T-helper 1 cell treated with Interleukin-12 subunit alpha and Interleukin-12 subunit beta and Interleukin-4 antibody, amounts not matched to agents 30 μg/mL and 1 μg/mL, for 36 hours (primary cell): ENCODE data around the gene RNF187.

Experiments
- H3K27ac Mint-ChIP-seq: one replicate; pipeline ENCODE4 v1.8.0; 2021; ENCODE audit warnings: mild to moderate bottlenecking, mixed read lengths
- H3K27me3 Mint-ChIP-seq: one replicate; pipeline ENCODE4 v1.8.0; 2021; ENCODE audit warnings: low read depth, mixed read lengths
- H3K36me3 Mint-ChIP-seq: one replicate; pipeline ENCODE4 v1.8.0; 2021; ENCODE audit warnings: low read depth, mixed read lengths
- H3K4me1 Mint-ChIP-seq: one replicate; pipeline ENCODE4 v1.8.0; 2021; ENCODE audit warnings: low read depth, mixed read lengths
- H3K4me3 Mint-ChIP-seq: one replicate; pipeline ENCODE4 v1.8.0; 2021; ENCODE audit warnings: mild to moderate bottlenecking, moderate library complexity, mixed read lengths
- H3K9me3 Mint-ChIP-seq: one replicate; pipeline ENCODE4 v1.8.0; 2021; ENCODE audit warnings: mixed read lengths

Gene RNF187

DNA sequence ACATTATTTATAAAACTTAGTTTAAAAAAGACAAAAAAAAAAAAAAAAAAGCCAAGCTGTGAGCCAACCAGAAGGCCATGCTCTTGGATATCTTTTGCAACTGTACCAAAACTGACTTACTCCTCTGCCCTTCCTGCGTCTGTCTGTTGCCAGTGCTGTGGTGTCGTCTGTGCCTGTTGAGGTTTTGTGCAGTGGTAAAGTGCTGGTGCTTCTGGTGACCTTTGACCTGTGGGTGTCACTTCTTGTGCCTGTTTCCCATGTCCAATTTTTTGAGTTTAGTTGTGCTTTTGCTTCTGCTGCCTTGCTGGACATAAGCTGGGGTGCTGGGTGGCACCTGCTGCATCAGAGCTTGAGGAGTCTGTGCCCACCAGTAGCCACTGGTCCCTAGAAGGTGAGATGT is 41.4 kb downstream of the RNF187 start:
- Mint-ChIP-seq H3K9me3 (peaks cover 16% of the 10 kb centered on the region), H3K27ac (no peak overlapping the region), H3K27me3 (peaks cover 8% of the 10 kb centered on the region), H3K4me3 (no peak overlapping the region), H3K36me3 (no peaks in the 10 kb centered on the region), H3K4me1 (no peaks in the 10 kb centered on the region)

GRCh38 chr1:228530086-228530758 is 43.0 kb downstream of the RNF187 start:
- Mint-ChIP-seq H3K27ac (no peak overlapping the region), H3K27me3 (peaks cover 3% of the 10 kb centered on the region), H3K9me3 (peaks cover 20% of the 10 kb centered on the region), H3K36me3 (no peaks in the 10 kb centered on the region), H3K4me1 (no peaks in the 10 kb centered on the region), H3K4me3 (no peak overlapping the region)

GRCh38 chr1:228530951-228531731 is 44.0 kb downstream of the RNF187 start:
- peaks cover 30% of the 10 kb centered on the region for H3K9me3 Mint-ChIP-seq

GRCh38 chr1:228538831-228539230 is 51.6 kb downstream of the RNF187 start:
- H3K36me3 Mint-ChIP-seq = no peaks in the 10 kb centered on the region
- peaks cover 59% of the 10 kb centered on the region for H3K9me3 Mint-ChIP-seq
- no peaks in the 10 kb centered on the region for H3K4me1 Mint-ChIP-seq
- no peak overlapping the region for H3K4me3 Mint-ChIP-seq
- no peaks in the 10 kb centered on the region for H3K27me3 Mint-ChIP-seq
- no peak overlapping the region for H3K27ac Mint-ChIP-seq

More at GRCh38 chr1:228530951-228531731, 44.0 kb downstream of the RNF187 start:
- no peaks in the 10 kb centered on the region for H3K36me3 Mint-ChIP-seq
- H3K27me3 Mint-ChIP-seq = peaks cover 3% of the 10 kb centered on the region
- H3K4me3 Mint-ChIP-seq = no peak overlapping the region
- no peaks in the 10 kb centered on the region for H3K4me1 Mint-ChIP-seq
- H3K27ac Mint-ChIP-seq = no peak overlapping the region

- Mint-ChIP-seq H3K27me3 (no peaks in the 10 kb centered on the region), H3K36me3 (no peaks in the 10 kb centered on the region), H3K9me3 (peaks cover 54% of the 10 kb centered on the region), H3K27ac (no peak overlapping the region), H3K4me3 (no peak overlapping the region), H3K4me1 (no peaks in the 10 kb centered on the region)
Measured at GRCh38 chr1:228540161-228540917, 53.2 kb downstream of the RNF187 start.

GRCh38 chr1:228541725-228542124 is 54.5 kb downstream of the RNF187 start:
- Mint-ChIP-seq H3K9me3 (peaks cover 43% of the 10 kb centered on the region), H3K4me3 (no peak overlapping the region), H3K4me1 (no peaks in the 10 kb centered on the region), H3K27ac (no peak overlapping the region), H3K27me3 (no peaks in the 10 kb centered on the region), H3K36me3 (no peaks in the 10 kb centered on the region)

DNA sequence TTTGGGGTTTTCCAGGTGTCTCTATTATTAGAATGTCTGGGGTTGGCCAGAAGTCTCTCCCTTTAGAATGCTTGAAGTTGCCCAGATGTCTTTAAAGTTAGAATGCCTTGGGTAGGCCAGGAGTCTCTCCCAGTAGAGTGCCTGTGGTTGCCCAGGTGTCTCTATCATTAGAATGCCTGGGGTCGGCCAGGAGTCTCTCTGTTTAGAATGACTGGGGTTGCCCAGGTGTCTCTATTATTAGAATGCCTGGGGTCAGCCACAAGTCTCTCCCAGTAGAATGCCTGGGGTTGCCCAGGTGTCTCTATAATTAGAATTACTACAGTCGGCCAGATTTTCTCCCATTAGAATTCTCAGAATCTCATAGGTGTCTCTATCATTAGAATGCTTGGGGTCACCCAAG is 55.2 kb downstream of the RNF187 start:
- Mint-ChIP-seq H3K4me1 (no peaks in the 10 kb centered on the region), H3K27me3 (no peaks in the 10 kb centered on the region), H3K4me3 (no peak overlapping the region), H3K9me3 (peaks cover 37% of the 10 kb centered on the region), H3K36me3 (no peaks in the 10 kb centered on the region), H3K27ac (no peak overlapping the region)

DNA sequence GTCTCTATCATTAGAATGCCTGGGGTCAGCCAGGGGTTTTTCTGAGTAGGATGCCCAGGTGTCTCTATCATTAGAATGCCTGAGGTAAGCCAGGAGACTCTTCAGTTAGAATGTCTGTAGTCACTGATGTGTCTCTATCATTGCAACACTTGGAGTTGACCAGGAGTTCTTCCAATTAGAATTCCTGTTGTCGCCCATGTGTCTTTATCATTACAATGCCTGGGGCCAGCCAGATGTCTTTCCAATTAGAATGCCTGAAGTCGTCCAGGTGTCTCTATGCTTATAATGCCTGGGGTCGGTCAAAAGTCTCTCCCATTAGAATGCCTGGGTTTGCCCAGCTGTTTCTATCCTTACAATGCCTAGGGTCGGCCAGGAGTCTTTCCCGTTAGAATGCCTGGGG is 55.8 kb downstream of the RNF187 start:
- H3K4me3 Mint-ChIP-seq = no peak overlapping the region
- H3K27ac Mint-ChIP-seq = no peak overlapping the region
- H3K4me1 Mint-ChIP-seq = no peaks in the 10 kb centered on the region
- H3K9me3 Mint-ChIP-seq = peaks cover 31% of the 10 kb centered on the region
- H3K27me3 Mint-ChIP-seq = no peaks in the 10 kb centered on the region
- H3K36me3 Mint-ChIP-seq = no peaks in the 10 kb centered on the region

DNA sequence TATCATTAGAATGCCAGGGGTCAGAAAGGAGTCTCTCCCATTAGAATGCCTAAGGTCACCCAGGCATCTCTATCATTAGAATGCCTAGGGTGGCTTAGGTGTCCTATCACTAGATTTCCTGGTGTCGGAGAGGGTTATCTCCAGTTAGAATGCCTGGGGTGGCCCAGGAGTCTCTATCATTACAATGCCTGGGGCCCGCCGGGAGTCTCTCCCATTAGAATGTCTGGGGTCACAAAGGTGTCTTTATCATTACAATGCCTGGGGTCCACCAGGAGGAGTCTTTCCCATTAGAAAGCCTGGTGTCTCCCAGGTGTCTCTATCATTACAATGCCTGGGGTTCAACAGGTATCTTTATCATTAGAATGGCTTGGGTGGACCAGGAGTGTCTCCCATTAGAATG is 56.2 kb downstream of the RNF187 start:
- no peaks in the 10 kb centered on the region for H3K36me3 Mint-ChIP-seq
- no peaks in the 10 kb centered on the region for H3K27me3 Mint-ChIP-seq
- peaks cover 27% of the 10 kb centered on the region for H3K9me3 Mint-ChIP-seq
- H3K27ac Mint-ChIP-seq = no peak overlapping the region
- H3K4me3 Mint-ChIP-seq = no peak overlapping the region
- H3K4me1 Mint-ChIP-seq = no peaks in the 10 kb centered on the region

- H3K27ac Mint-ChIP-seq = no peak overlapping the region
- H3K9me3 Mint-ChIP-seq = peaks cover 19% of the 10 kb centered on the region
- no peaks in the 10 kb centered on the region for H3K36me3 Mint-ChIP-seq
- H3K4me1 Mint-ChIP-seq = no peaks in the 10 kb centered on the region
- no peak overlapping the region for H3K4me3 Mint-ChIP-seq
- H3K27me3 Mint-ChIP-seq = no peaks in the 10 kb centered on the region
Measured at GRCh38 chr1:228544021-228544850, 57.1 kb downstream of the RNF187 start.

- Mint-ChIP-seq H3K9me3 (peaks cover 21% of the 10 kb centered on the region), H3K36me3 (no peaks in the 10 kb centered on the region), H3K4me3 (no peak overlapping the region), H3K27ac (no peak overlapping the region), H3K4me1 (no peaks in the 10 kb centered on the region), H3K27me3 (no peaks in the 10 kb centered on the region)
Measured at GRCh38 chr1:228544921-228545591, 57.9 kb downstream of the RNF187 start.
